OCI-LY7 (cell line): Measurements from ENCODE around the gene CCDC190. TPM values are rescaled to one million over a fixed set of nuclear protein-coding genes. Genes with fewer than 3 reads are reported as not detected.

Experiments
- BruUV-seq: library from RNA; stranded (reverse); fragments of 400-500 nt; replicated peaks from 2 replicates; lab custom pipeline; 2021; lab: Mats Ljungman, UMichigan
- CTCF ChIA-PET: fragments of 300-600 bp; sonication (Branson Sonifier 250); formaldehyde crosslinking; loops from one replicate; lab custom pipeline; 2022; ENCODE audit warnings: antibody characterized with exemption; ENCODE audit not compliant: unreplicated experiment; lab: Charles Lee
- POLR2A ChIA-PET: fragments of 300-600 bp; sonication (Branson Sonifier 250); formaldehyde crosslinking; loops from one replicate; lab custom pipeline; 2022; ENCODE audit warnings: antibody characterized with exemption; lab: Charles Lee
- DNase-seq: peaks from one replicate; pipeline ENCODE4 v3.0.0-alpha.2; 2015; ENCODE audit warnings: low spot score
- H2AFZ ChIP-seq: fragments of 200-600 bp; sonication (generic), shearing (Covaris generic); 2 replicates; pipeline ENCODE4 v1.6.1; 2014; ENCODE audit warnings: mild to moderate bottlenecking, antibody characterized with exemption, low read length, moderate library complexity
- H3K27ac ChIP-seq: fragments of 200-600 bp; sonication (generic); 2 replicates; pipeline ENCODE4 v1.5.1; 2014; ENCODE audit warnings: mixed run types, low read depth, mild to moderate bottlenecking, moderate library complexity, low read length, inconsistent platforms; ENCODE audit not compliant: poor library complexity, severe bottlenecking
- H3K36me3 ChIP-seq: fragments of 200-600 bp; sonication (generic); 2 replicates; pipeline ENCODE4 v1.6.1; 2014; ENCODE audit warnings: mild to moderate bottlenecking, antibody characterized with exemption, low read length, moderate library complexity, mixed read lengths; ENCODE audit not compliant: insufficient read depth
- H3K4me1 ChIP-seq: fragments of 200-600 bp; sonication (generic); 2 replicates; pipeline ENCODE4 v1.5.1; 2014; ENCODE audit warnings: mild to moderate bottlenecking, low read length; ENCODE audit not compliant: insufficient read depth, poor library complexity, severe bottlenecking
- H3K4me2 ChIP-seq: fragments of 200-600 bp; sonication (generic); 2 replicates; pipeline ENCODE4 v1.6.1; 2014; ENCODE audit warnings: mild to moderate bottlenecking, low read length
- H3K4me3 ChIP-seq: fragments of 200-600 bp; sonication (generic); 2 replicates; pipeline ENCODE4 v1.5.1; 2014; ENCODE audit warnings: mild to moderate bottlenecking, low read depth, low read length; ENCODE audit not compliant: poor library complexity, severe bottlenecking
- H3K79me2 ChIP-seq: fragments of 200-600 bp; sonication (generic); 2 replicates; pipeline ENCODE4 v1.6.1; 2016; ENCODE audit warnings: low read depth, mild to moderate bottlenecking, low read length, moderate library complexity, mixed read lengths; ENCODE audit not compliant: insufficient read depth
- H3K9me2 ChIP-seq: fragments of 200-600 bp; sonication (generic); 2 replicates; pipeline ENCODE4 v1.6.1; 2016; ENCODE audit warnings: mild to moderate bottlenecking, low read length, mixed read lengths; ENCODE audit not compliant: insufficient read depth
- H3K9me3 ChIP-seq: fragments of 200-600 bp; sonication (generic); 2 replicates; pipeline ENCODE4 v1.6.1; 2014; ENCODE audit warnings: mild to moderate bottlenecking, mixed run types, low read length, mixed read lengths
- H4K20me1 ChIP-seq: fragments of 200-600 bp; sonication (generic); 2 replicates; pipeline ENCODE4 v1.6.1; 2014; ENCODE audit warnings: mild to moderate bottlenecking, antibody characterized with exemption, low read length, moderate library complexity, mixed read lengths; ENCODE audit not compliant: insufficient read depth
- EZH2phosphoT487 ChIP-seq: fragments of 200-600 bp; sonication (generic); IDR thresholded peaks from 2 replicates; pipeline ENCODE4 v1.6.1; 2018; ENCODE audit warnings: low read depth, borderline replicate concordance, mild to moderate bottlenecking, mixed run types, antibody characterized with exemption, low read length, moderate library complexity, mixed read lengths
- intact Hi-C: fragments of 100-400 bp; cut with micrococcal nuclease; formaldehyde crosslinking; loops from one replicate; pipeline ENCODE4 v1.10.0; 2022; ENCODE audit not compliant: unreplicated experiment
- total RNA-seq, 2 experiments: library from RNA; depleted of rRNA in 1 of 2; stranded (reverse); fragments of >200 nt in 1 of 2; shearing (Covaris generic) in 1 of 2; gene quantifications; 2 replicates each; pipeline ENCODE4 v1.2.3, GENCODE V29; 2014 to 2022
- TF ChIP-seq, protein P1 (sequence below): fragments of 200-600 bp; sonication (generic); conservative IDR thresholded peaks from 2 replicates; pipeline ENCODE4 v1.5.1; 2014; ENCODE audit warnings: mild to moderate bottlenecking, antibody characterized with exemption, low read length, moderate library complexity, mixed read lengths

The CCDC190 gene
- total RNA-seq, 2 experiments from 2014 or later, result not detected

DNA sequence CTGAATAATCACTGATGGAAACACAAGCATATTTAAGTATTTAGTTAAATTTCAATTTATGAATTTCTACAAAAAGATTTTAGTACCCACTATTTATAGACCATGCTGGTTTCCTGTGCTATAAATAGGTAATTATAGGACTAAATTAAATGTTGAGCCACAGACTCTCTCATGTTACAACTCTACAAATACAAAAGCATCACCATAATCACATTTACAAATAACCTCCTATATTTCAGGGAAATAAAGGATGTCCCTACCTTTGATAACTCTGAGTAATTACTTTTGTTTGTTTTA lies 32.6 kb upstream of the CCDC190 start:
- no TSS peak for BruUV-seq
- DNase-seq, result no peak
- no peak overlapping the region for H3K4me2 ChIP-seq
- no peaks in the 10 kb centered on the region for H3K79me2 ChIP-seq
- no peak overlapping the region for H3K4me3 ChIP-seq
- no peaks in the 10 kb centered on the region for H4K20me1 ChIP-seq
- no peak overlapping the region for H2AFZ ChIP-seq
- no peak overlapping the region for H3K27ac ChIP-seq
- no peaks in the 10 kb centered on the region for H3K9me2 ChIP-seq
- no peaks in the 10 kb centered on the region for H3K4me1 ChIP-seq
- intact Hi-C loops, result no loop called here
- no peaks in the 10 kb centered on the region for H3K36me3 ChIP-seq
- CTCF ChIA-PET, result no interaction called here
- TF ChIP-seq, protein P1, sequence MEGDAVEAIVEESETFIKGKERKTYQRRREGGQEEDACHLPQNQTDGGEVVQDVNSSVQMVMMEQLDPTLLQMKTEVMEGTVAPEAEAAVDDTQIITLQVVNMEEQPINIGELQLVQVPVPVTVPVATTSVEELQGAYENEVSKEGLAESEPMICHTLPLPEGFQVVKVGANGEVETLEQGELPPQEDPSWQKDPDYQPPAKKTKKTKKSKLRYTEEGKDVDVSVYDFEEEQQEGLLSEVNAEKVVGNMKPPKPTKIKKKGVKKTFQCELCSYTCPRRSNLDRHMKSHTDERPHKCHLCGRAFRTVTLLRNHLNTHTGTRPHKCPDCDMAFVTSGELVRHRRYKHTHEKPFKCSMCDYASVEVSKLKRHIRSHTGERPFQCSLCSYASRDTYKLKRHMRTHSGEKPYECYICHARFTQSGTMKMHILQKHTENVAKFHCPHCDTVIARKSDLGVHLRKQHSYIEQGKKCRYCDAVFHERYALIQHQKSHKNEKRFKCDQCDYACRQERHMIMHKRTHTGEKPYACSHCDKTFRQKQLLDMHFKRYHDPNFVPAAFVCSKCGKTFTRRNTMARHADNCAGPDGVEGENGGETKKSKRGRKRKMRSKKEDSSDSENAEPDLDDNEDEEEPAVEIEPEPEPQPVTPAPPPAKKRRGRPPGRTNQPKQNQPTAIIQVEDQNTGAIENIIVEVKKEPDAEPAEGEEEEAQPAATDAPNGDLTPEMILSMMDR, result no peak
- TF ChIP-seq EZH2phosphoT487, result no peak
- POLR2A ChIA-PET, result no interaction called here
- no peaks in the 10 kb centered on the region for H3K9me3 ChIP-seq

DNA sequence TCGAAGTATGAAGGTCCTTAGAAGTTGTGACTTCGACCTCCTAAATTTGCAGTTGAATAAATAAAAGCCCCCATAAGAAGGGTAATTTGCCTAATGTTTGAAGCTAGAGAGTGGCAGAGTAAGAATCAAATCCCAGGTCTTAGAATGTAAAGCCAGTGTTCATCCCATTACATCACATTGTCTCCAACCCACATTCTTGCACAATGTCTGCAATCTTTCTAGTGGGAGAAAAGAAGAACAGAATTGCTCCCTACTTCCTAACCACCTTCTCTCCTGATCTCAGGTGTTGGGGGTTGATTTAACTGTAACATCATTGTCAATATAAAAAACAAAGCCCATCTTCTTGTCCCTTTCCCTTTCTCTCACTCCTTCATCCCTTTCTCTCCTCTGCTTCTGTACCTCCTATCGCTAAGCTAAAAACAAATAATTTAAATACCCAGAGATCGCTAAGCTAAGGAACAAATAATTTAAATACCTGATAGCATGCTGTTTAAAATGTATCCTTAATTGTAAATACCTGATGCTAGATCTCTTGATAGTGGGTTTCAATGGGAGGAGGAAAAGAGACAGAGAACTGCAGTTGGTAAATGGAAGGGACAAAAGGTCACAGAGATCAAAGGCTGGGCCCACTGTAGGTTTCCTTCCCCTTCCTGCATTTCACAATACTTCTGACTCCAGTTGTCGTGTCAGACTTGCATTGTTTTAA lies 32.1 kb upstream of the CCDC190 start:
- POLR2A ChIA-PET, result no interaction called here

DNA sequence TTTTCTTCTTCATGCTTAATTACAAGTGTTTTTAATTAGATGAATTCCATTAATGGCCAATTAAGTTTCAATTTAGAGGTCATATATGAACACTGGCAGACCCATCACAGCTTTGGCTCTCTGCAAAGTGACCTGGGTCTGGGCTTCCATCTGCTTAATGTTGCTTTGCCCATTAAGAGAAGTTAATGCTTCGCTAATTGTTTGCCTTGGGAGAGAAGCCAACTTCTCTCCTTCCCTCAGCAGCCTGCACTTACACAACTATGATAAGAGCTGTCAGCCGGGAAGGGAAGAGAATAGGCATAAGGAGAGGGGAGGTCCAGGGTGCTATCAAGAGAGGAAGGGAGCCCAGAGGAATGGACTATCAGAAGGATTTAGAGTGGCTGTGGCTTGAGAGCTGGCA lies 29.0 kb upstream of the CCDC190 start:
- no peaks in the 10 kb centered on the region for H3K9me2 ChIP-seq
- H3K36me3 ChIP-seq, result no peaks in the 10 kb centered on the region
- H3K27ac ChIP-seq, result no peak overlapping the region
- POLR2A ChIA-PET, result interaction anchor here (0.6 kb wide), 1 partner anchor 148 kb away, joined by 3 read pairs; no protein-coding TSS in a partner anchor
- BruUV-seq, result no TSS peak
- TF ChIP-seq, protein P1, result no peak
- no peak for TF ChIP-seq EZH2phosphoT487
- CTCF ChIA-PET, result no interaction called here
- no peak overlapping the region for H2AFZ ChIP-seq
- DNase-seq, result no peak
- H3K4me2 ChIP-seq, result no peak overlapping the region
- no peaks in the 10 kb centered on the region for H3K9me3 ChIP-seq
- no peaks in the 10 kb centered on the region for H3K4me1 ChIP-seq
- H3K79me2 ChIP-seq, result no peaks in the 10 kb centered on the region
- intact Hi-C loops, result no loop called here
- no peak overlapping the region for H3K4me3 ChIP-seq
- no peaks in the 10 kb centered on the region for H4K20me1 ChIP-seq

More for the DNA sequence above, 32.1 kb upstream of the CCDC190 start:
- no peak for DNase-seq
- no peak overlapping the region for H3K4me2 ChIP-seq
- H2AFZ ChIP-seq, result no peak overlapping the region
- no peaks in the 10 kb centered on the region for H3K79me2 ChIP-seq
- no TSS peak for BruUV-seq
- no peaks in the 10 kb centered on the region for H3K4me1 ChIP-seq
- TF ChIP-seq EZH2phosphoT487, result no peak
- TF ChIP-seq, protein P1, result no peak
- no peaks in the 10 kb centered on the region for H3K9me3 ChIP-seq
- CTCF ChIA-PET, result no interaction called here
- H3K4me3 ChIP-seq, result no peak overlapping the region
- intact Hi-C loops, result no loop called here
- H3K36me3 ChIP-seq, result no peaks in the 10 kb centered on the region
- H3K9me2 ChIP-seq, result no peaks in the 10 kb centered on the region
- H3K27ac ChIP-seq, result no peak overlapping the region
- H4K20me1 ChIP-seq, result no peaks in the 10 kb centered on the region
